GM19043 (cell line): ENCODE data around the gene MSI2.

Experiments
- ATAC-seq: cut with Tn5 transposase; IDR thresholded peaks from one replicate; pipeline ENCODE4 v1.9.1; 2021; ENCODE audit warnings: low read depth; ENCODE audit not compliant: unreplicated experiment

The MSI2 gene

GRCh38 chr17:57269052-57269451 is 12.7 kb downstream of the MSI2 start:
- ATAC-seq, result no peak

DNA sequence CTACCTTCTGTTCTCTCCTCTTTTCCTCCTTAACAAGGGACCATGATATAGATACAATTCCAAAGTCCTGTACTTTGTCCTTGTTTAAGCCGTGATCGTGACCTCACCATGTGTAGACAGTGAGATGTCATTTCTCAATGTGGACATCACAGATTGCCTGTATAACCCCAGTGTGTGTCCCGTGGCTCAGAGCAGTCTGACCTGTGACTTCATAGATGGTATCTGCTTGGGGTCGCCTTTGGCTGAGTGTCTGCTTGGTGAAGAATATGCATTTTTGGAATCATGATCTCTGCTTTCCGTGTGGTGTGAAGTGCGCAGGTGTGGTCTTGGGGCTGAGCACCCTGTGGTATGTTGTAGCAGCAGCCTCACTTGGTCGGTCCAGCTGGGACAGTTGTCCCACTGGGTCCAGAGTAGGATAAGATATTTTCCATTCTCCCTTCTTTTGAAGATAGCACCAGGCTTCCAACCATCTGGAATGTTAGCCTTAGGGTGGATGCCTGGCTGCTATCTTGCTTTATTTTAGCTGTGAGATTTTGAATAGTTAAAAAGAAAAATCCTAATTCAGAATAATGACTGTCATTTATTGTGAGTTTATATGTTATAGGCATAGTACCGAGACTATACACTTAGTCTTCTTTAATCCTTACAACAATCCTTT is 13.4 kb downstream of the MSI2 start:
- no peak for ATAC-seq

DNA sequence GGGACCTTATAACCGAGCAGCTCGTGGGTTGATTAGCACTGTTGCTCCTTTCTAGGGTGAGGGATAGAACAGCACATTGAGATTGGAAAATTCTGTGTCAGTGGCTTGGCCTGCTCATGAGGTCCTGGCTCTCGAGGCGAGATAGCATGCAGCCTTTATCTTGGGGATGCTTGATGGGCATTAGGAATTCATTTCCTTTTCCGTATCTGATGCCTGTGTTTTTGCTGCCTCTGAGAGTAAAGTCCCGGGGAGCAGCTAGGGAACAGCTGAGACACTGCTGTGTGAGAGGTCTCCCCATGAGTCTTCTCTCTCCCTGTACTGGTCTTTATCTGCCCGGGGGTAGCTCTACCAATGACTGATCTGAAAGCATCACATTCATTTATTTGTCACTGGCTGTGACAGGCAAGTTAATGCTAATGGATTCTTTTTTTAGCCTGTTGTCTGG is 14.5 kb downstream of the MSI2 start:
- no peak for ATAC-seq

GRCh38 chr17:57271821-57272220 is 15.5 kb downstream of the MSI2 start:
- no peak for ATAC-seq

DNA sequence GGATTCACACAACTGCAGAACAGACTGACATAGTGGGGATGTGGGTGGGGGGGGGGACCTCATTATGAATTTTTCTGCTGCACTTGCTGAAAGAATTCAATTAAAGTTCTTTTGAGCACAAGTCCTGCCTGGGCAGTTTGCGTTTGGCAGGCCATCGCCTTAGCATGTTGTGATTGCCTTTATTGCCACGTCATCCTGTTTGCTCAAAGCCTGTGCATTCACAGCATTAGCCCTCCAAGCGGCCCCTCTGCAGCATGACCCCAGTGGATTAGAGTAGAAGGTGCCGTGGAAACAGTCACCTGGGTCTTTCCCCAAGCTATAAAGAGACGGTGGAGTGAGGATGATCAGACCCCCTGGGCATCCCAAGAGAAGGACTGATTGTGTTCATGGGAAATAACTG is 17.2 kb downstream of the MSI2 start:
- ATAC-seq, result no peak

DNA sequence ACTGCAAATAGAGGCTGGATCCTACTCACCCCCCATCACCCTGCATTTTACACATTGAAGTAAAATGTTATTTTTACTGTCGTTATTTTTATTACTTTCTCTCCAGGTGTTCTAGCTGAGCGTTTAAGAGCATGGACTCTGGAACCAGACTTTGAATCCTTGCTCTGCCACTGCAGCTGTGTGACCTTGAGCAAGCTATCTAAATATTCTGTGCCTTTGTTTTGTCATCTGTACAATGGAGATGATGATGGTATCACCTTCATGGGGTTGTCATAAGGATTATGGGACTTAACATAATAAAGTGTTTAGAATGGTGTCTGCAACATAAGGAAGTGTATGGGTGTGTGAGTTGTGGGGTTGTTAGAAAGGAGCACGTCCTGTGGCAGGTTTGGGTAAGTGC is 17.8 kb downstream of the MSI2 start:
- ATAC-seq, result no peak

GRCh38 chr17:57275071-57275764 is 18.9 kb downstream of the MSI2 start:
- no peak for ATAC-seq

DNA sequence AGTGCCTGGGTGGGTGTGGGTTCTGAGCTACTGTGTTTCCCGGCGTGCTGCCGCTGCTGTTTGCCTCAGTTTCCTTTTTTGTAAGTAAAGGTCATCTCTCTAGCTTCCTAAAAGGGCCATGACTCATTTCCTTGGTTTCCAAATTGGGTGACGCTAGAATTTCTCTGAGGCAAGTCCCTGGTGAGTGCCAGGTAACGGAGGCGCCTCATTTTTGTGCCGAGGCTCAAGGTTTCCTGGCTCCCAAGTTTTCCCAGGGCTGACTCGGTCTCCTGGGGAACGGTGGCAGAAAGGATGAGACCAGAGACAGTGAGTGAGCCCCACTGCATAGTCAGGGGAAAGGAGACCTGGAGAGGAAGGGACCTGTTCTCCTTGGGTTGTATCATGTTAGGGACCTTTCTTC is 20.3 kb downstream of the MSI2 start:
- ATAC-seq, result no peak

DNA sequence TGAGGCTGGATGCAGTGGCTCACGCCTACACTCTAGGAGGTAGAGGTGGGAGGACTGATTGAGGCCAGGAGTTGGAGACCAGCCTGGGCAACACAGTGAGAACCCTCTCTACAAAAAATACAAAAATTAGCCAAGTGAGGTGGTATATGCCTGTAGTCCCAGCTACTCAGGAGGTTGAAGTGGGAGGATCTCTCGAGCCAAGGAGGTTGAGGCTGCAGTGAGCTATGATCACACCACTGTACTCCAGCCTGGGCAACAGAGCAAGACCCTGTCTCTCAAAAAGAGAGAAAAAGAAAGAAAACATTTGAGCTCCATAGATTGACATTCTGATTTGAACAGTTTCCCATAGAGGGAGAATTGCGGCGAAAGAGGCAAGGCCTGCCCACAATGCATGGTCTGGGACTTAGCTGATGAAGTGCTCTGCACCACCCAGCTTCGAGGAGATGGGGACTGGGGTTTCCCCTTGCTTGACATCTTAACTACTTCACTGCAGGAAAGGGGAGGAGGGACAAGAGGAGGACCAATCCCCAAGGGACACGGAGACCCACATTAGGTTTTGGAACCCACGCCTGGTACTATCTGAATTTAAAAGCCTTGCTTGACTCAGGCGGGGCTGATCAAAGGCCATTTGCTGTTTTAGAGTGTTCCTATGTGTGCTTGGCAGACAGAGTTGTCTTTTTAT is 21.7 kb downstream of the MSI2 start:
- no peak for ATAC-seq

- no peak for ATAC-seq
These were observed 22.5 kb downstream of the MSI2 start for GRCh38 chr17:57278740-57279387.

GRCh38 chr17:57279432-57279831 is 23.1 kb downstream of the MSI2 start:
- no peak for ATAC-seq

GRCh38 chr17:57281887-57282286 is 25.6 kb downstream of the MSI2 start:
- ATAC-seq, result no peak

DNA sequence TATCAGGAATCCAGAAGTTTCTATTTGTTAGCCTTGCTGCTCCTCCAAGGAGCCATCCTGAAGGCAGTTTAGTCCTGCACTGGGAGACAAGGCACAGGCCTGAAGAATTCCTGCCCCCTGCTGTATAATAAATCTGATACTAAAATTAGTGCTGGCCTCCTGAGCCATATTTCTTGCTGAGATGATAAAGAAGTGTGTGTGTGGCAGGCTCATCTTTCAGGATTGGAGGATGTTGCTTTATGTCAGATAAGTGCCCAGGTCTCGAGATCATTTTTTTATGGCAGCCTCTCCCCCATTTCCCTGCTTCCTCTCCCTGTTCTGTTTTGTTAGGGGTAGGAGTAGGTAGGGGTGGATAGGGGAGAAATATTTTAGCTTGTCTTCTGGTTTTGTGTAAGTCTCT is 26.0 kb downstream of the MSI2 start:
- no peak for ATAC-seq

DNA sequence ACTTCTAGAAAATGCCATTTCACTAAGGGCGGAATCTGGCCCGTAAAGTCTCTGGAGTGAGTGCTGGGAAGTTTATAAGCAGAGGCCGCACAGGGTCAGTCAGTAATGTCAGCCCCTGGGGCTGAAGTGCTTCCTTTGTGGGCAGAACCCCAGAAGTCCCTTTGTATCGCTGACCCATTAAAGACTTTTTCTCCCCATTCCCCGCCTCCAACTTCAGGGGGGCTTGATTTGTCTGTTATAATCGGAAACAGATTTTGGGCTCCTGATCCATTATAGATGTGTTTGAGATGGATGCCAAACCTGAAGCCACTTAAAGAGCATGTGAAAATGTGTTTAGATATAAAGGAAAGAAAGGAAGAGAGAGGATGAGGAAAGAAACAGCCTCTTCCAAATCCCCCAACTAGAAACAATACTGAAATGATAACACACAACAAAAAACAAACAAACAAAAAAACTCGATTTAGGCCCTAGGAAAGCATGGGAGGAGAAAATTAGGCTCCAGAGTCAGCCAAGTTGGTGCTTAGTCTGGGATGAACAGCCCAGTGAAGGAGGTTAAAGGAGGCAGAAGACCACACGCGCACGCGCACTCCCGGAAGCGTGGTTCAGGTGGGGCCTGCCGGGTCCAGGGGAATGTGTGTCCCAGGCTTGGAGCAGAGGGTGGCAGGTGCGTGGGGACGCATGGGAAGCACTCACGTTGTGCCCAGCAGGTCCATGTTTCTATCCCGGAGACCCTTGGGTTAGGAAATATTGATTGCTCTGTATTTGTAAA is 27.1 kb downstream of the MSI2 start:
- ATAC-seq, result no peak

GRCh38 chr17:57284583-57284982 is 28.3 kb downstream of the MSI2 start:
- ATAC-seq, result no peak

DNA sequence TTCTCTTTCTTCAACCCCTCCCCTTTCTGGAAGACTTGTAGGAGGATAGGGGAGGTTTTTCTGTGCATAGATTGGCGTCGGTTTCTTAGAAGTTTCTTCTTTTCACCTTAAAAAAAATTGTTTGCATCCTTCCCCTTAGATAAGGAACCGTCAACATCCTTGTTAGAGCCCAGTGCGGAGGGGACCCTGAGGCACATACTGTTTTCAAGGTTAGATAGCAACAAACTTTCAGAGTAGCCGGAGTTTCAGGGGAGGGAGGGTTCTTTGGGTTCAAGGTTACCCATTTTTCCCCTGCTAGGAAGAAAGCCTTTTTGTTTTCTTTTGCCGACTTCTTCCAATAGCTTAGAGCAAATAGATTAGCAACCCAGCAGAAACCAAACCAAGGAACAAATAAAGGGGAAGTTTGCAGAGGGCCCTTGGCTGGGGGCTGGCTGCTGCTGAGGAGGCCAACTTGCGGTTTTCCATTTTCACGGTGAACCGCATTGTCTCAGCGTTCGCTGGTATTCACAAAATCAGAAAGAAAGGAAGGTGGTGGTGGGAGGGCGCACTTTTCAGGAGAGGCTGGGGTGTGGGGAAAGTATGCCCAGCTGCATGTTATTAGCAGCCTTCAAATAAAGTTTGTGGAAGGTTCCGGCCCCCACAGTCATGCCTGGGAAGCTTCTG is 28.8 kb downstream of the MSI2 start:
- no peak for ATAC-seq

DNA sequence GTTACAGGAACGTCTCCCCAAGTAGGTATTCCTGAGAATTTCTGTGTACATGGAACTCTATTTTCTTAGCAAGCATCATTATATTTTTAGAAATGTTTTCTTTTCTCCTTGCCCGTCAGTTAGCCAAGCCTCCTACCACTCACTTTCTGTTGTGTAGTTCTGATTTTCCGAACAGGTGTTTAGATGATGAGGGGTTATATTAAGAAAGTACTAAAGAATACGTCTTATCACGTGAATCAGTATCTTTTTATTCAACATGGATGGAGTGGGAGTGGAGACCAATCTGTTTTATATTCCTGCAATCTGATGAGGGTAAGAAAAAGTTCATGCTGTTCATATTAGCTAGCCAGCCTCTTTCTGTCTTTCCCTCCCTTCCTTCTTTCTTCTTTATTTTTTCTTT is 29.4 kb downstream of the MSI2 start:
- no peak for ATAC-seq

DNA sequence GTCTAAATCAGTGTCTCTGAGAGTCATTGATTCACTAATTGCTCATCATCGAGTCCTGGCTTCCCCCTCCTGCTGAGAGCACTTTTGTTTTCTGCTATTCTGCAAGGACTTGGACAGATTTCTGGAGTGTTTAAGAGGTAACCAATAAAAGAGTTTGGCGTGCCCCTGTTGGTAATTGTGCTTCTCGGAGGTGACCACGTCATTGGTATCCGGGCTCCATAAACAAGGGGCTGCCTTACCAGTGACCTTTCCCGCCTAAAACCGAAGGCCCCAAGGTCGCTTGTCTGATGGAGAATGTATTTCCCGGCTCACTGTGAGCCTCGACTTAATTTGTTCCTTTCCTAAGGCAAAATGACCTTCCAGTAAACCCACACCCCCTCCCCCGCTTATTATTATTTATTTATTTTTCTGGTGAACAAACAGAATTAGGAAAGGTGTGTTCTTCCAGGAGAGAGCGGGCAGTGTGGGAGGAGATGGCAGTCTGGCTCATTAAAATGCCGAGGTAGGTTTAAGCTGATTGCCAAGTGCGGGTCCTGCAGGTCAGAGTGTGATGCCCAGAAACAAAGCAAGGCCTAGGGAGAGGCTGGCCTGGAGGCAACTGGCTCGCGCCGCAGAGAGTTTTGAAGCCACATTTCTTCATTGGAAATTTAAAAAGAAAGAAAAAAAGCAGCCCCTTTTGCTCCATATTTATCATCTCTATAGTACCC is 30.2 kb downstream of the MSI2 start:
- no peak for ATAC-seq

DNA sequence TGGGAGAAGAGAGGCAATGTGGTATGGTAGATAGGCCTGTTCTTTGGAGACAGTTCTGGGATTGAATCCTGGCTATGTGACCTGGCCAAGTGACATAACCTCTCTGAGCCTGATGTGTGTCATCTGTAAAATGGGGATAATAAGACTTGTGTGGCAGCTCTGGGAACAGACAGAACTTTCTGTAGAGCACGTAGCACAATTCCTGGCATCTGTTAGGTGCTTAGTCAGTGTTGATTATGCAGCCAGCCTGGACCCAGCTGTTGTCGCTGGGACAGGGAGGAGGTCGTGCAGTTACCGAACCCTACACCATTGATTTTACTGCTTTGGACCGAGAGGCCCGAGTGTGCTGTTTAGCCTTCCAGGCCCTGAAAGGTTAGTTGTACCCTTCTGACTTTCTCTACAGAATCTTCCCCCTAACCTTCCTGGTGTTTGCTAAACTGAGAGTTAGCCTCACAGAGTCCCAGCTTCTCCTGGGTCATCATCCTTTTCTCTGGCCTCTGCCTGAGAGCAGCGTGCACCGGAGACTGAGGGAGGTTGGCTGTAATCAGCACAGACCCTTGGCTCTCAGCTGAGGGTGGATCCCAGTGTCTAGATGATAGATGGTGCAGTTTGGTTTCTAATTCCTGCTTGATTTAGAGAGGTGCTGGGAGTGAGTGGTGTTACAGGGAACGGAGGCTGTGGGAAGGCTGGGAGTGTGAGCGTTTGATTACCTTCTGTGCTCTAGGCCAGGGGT is 31.9 kb downstream of the MSI2 start:
- no peak for ATAC-seq
